HEK293 (cell line): ENCODE data around the gene LZTFL1.

Source experiments
- CTCF ChIA-PET: fragments of 350-600 bp; formaldehyde crosslinking; extraction: SDS; loops from one replicate; lab custom pipeline; 2021; ENCODE audit warnings: antibody characterized with exemption; lab: Yijun Ruan, JAX
- POLR2A ChIA-PET: fragments of 300-600 bp; formaldehyde crosslinking; extraction: SDS; loops from one replicate; lab custom pipeline; 2020; ENCODE audit warnings: antibody characterized with exemption, inconsistent platforms; lab: Yijun Ruan, JAX
- H3K27ac ChIP-seq: fragments of 200-500 bp; sonication (Bioruptor generic); 2 replicates; pipeline ENCODE4 v1.5.1; 2014; ENCODE audit warnings: low read depth, low read length, control low read depth, inconsistent platforms; ENCODE audit errors: extremely low read depth
- H3K36me3 ChIP-seq, 2 experiments: fragments of 200-500 bp in 1 of 2; sonication (Bioruptor generic) in 1 of 2; 1 replicate in 1 of 2; 2 replicates in 1 of 2; pipeline ENCODE4 v1.5.1; 2014 to 2017; ENCODE audit warnings: inconsistent platforms in 2 of 2, low read length in 2 of 2; ENCODE audit not compliant: control insufficient read depth in 2 of 2, insufficient read depth in 1 of 2
- H3K4me1 ChIP-seq: fragments of 200-500 bp; sonication (Bioruptor generic); 2 replicates; pipeline ENCODE4 v1.5.1; 2014; ENCODE audit warnings: mild to moderate bottlenecking, low read length, inconsistent platforms; ENCODE audit not compliant: control insufficient read depth, insufficient read depth
- H3K4me3 ChIP-seq: 2 replicates; pipeline ENCODE4 v1.5.1; 2011; ENCODE audit warnings: low read depth, mild to moderate bottlenecking, control low read depth, low read length, moderate library complexity
- H3K9me3 ChIP-seq: fragments of 200-500 bp; sonication (Bioruptor generic); 2 replicates; pipeline ENCODE4 v1.5.1; 2014; ENCODE audit warnings: low read depth, low read length, inconsistent platforms; ENCODE audit not compliant: control insufficient read depth, insufficient read depth
- BCL11A ChIP-seq: fragments of 450-650 bp; formaldehyde crosslinking; IDR thresholded peaks from 2 replicates; pipeline ENCODE4 v1.5.1; 2016; ENCODE audit warnings: low read depth, missing biosample characterization, missing genetic modification characterization
- BCL6B ChIP-seq: fragments of 450-650 bp; formaldehyde crosslinking; IDR thresholded peaks from 2 replicates; pipeline ENCODE4 v1.5.1; 2017; ENCODE audit warnings: missing biosample characterization, missing genetic modification characterization
- HIC1 ChIP-seq: fragments of 450-650 bp; formaldehyde crosslinking; IDR thresholded peaks from 2 replicates; pipeline ENCODE4 v1.5.1; 2016; ENCODE audit warnings: missing biosample characterization, missing genetic modification characterization
- MYNN ChIP-seq: fragments of 450-650 bp; formaldehyde crosslinking; IDR thresholded peaks from 2 replicates; pipeline ENCODE4 v1.5.1; 2016; ENCODE audit warnings: missing biosample characterization, missing genetic modification characterization, borderline replicate concordance
- MZF1 ChIP-seq: fragments of 450-650 bp; formaldehyde crosslinking; IDR thresholded peaks from 2 replicates; pipeline ENCODE4 v1.5.1; 2017; ENCODE audit warnings: missing biosample characterization, missing genetic modification characterization, borderline replicate concordance
- OSR2 ChIP-seq: fragments of 450-650 bp; formaldehyde crosslinking; IDR thresholded peaks from 2 replicates; pipeline ENCODE4 v1.5.1; 2016; ENCODE audit warnings: missing biosample characterization, missing genetic modification characterization
- REST ChIP-seq: fragments of 450-650 bp; formaldehyde crosslinking; IDR thresholded peaks from 2 replicates; pipeline ENCODE4 v1.5.1; 2016; ENCODE audit warnings: missing biosample characterization, missing genetic modification characterization
- SP3 ChIP-seq: fragments of 450-650 bp; formaldehyde crosslinking; IDR thresholded peaks from 2 replicates; pipeline ENCODE4 v1.5.1; 2016; ENCODE audit warnings: missing biosample characterization, missing genetic modification characterization
- YY2 ChIP-seq: fragments of 450-650 bp; formaldehyde crosslinking; IDR thresholded peaks from 2 replicates; pipeline ENCODE4 v1.5.1; 2016; ENCODE audit warnings: missing biosample characterization, missing genetic modification characterization
- ZIC2 ChIP-seq: fragments of 450-650 bp; formaldehyde crosslinking; IDR thresholded peaks from 2 replicates; pipeline ENCODE4 v1.5.1; 2016; ENCODE audit warnings: missing biosample characterization, missing genetic modification characterization
- ZNF132 ChIP-seq: fragments of 450-650 bp; formaldehyde crosslinking; IDR thresholded peaks from 2 replicates; pipeline ENCODE4 v1.5.1; 2017; ENCODE audit warnings: missing biosample characterization, missing genetic modification characterization, borderline replicate concordance
- ZNF174 ChIP-seq: fragments of 450-650 bp; formaldehyde crosslinking; IDR thresholded peaks from 2 replicates; pipeline ENCODE4 v1.5.0; 2017; ENCODE audit warnings: missing biosample characterization, mild to moderate bottlenecking, missing genetic modification characterization
- ZNF214 ChIP-seq: fragments of 450-650 bp; formaldehyde crosslinking; IDR thresholded peaks from 2 replicates; pipeline ENCODE4 v1.5.1; 2017; ENCODE audit warnings: missing biosample characterization, mild to moderate bottlenecking, missing genetic modification characterization, borderline replicate concordance
- ZNF26 ChIP-seq: fragments of 450-650 bp; formaldehyde crosslinking; IDR thresholded peaks from 2 replicates; pipeline ENCODE4 v1.5.1; 2016; ENCODE audit warnings: missing biosample characterization, missing genetic modification characterization
- ZNF37A ChIP-seq: fragments of 450-650 bp; IDR thresholded peaks from 2 replicates; pipeline ENCODE4 v1.5.1; 2018; ENCODE audit warnings: missing biosample characterization, missing genetic modification characterization
- ZNF529 ChIP-seq: fragments of 450-650 bp; formaldehyde crosslinking; IDR thresholded peaks from 2 replicates; pipeline ENCODE4 v1.5.1; 2017; ENCODE audit warnings: missing genetic modification characterization, missing biosample characterization; ENCODE audit not compliant: insufficient replicate concordance
- ZNF658 ChIP-seq: fragments of 450-650 bp; formaldehyde crosslinking; IDR thresholded peaks from 2 replicates; pipeline ENCODE4; 2016; ENCODE audit warnings: missing biosample characterization, missing genetic modification characterization
- ZNF701 ChIP-seq: fragments of 450-650 bp; formaldehyde crosslinking; IDR thresholded peaks from 2 replicates; pipeline ENCODE4 v1.5.1; 2016; ENCODE audit warnings: missing biosample characterization, missing genetic modification characterization
- ZNF776 ChIP-seq: fragments of 450-650 bp; formaldehyde crosslinking; IDR thresholded peaks from 2 replicates; pipeline ENCODE4 v1.5.0; 2017; ENCODE audit warnings: missing biosample characterization, missing genetic modification characterization, borderline replicate concordance
- ZNF830 ChIP-seq: fragments of 450-650 bp; IDR thresholded peaks from 2 replicates; pipeline ENCODE4 v1.5.0; 2018; ENCODE audit warnings: missing biosample characterization, missing genetic modification characterization, low read depth, mild to moderate bottlenecking, moderate library complexity
- ZNF837 ChIP-seq: fragments of 450-650 bp; formaldehyde crosslinking; IDR thresholded peaks from 2 replicates; pipeline ENCODE4 v1.5.1; 2016; ENCODE audit warnings: missing biosample characterization, missing genetic modification characterization
- ZSCAN18 ChIP-seq: fragments of 450-650 bp; formaldehyde crosslinking; IDR thresholded peaks from 2 replicates; pipeline ENCODE4 v1.5.1; 2016; ENCODE audit warnings: missing biosample characterization, missing genetic modification characterization
- ZXDB ChIP-seq: fragments of 450-650 bp; formaldehyde crosslinking; IDR thresholded peaks from 2 replicates; pipeline ENCODE4 v1.5.1; 2016; ENCODE audit warnings: missing biosample characterization, missing genetic modification characterization
- TF ChIP-seq, protein P1 (sequence below): fragments of 450-650 bp; IDR thresholded peaks from 2 replicates; pipeline ENCODE4 v1.5.1; 2018; ENCODE audit warnings: missing biosample characterization, mild to moderate bottlenecking, missing genetic modification characterization

LZTFL1 gene

GRCh38 chr3:45887285-45887684, 45.4 kb upstream of the LZTFL1 start:
- CTCF ChIA-PET: no interaction called here
- Histone ChIP-seq H3K9me3 (no peaks in the 10 kb centered on the region), H3K4me1 (no peaks in the 10 kb centered on the region)
- no peak for TF ChIP-seq YY2
- no peak for TF ChIP-seq ZNF529 (tag by site-specific recombination)
- TF ChIP-seq OSR2 (tag by site-specific recombination): no peak
- TF ChIP-seq ZNF837 (tag by site-specific recombination): no peak
- TF ChIP-seq ZNF776 (tag by site-specific recombination): no peak
- TF ChIP-seq REST (tag by site-specific recombination): no peak
- no peak for TF ChIP-seq ZNF37A
- no peak for TF ChIP-seq ZIC2 (tag by site-specific recombination)
- TF ChIP-seq BCL11A (tag by site-specific recombination): no peak
- TF ChIP-seq ZXDB (tag by site-specific recombination): no peak
- TF ChIP-seq ZNF214 (tag by site-specific recombination): no peak
- TF ChIP-seq ZNF174 (tag by site-specific recombination): no peak
- no peak for TF ChIP-seq ZSCAN18 (tag by site-specific recombination)
- no peak for TF ChIP-seq MZF1 (tag by site-specific recombination)
- no peak for TF ChIP-seq HIC1 (tag by site-specific recombination)
- TF ChIP-seq MYNN: no peak
- no peak for TF ChIP-seq ZNF830
- no peak for TF ChIP-seq ZNF658 (tag by site-specific recombination)
- TF ChIP-seq, all 188 proteins: peak for 0
- Histone ChIP-seq H3K36me3 (no peaks in the 10 kb centered on the region), H3K27ac (no peak overlapping the region), H3K4me3 (no peak overlapping the region)
- POLR2A ChIA-PET: no interaction called here

DNA sequence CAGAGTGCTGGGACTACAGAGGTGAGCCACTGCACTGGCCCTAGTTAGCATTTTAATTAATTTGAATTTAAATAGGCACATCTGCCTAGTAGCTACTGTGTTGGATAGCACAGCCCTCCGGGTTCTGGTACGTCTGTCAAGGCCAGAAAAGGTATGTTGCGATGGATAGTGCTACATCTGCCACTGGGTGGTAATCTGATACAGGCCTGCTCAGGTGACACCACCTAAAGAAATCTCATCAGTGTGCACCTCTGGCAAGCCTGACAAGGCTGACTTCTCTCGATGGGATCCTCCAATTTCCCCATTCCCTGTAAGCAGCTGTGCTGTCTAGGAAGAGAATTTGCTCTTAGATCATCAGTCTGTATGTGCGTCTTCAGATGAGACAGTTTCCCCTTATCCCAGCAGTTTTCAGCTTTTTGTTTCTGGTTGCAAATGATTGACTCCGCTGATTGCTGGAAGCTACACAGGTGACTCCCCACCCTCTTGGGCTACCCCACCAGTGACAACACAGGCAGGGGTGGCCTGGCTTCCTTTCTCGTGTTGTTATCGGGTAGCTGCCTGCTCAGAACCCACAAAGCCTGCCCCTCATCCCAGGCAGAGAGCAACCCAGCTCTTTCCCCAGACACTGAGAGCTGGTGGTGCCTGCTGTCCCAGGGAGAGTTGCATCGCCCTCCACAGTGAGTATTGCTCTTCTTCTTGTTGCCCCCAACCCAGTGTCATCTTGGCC, 44.2 kb upstream of the LZTFL1 start, which contains the start of gene CCR9:
Gene CCR9, plus strand, starts transcription at position 565 of the 727 bp plus-strand sequence. CDS start 8,391 bp downstream, outside the sequence.
- Histone ChIP-seq H3K27ac (no peak within 1 kb of the TSS), H3K4me3 (no peak within 1 kb of the TSS), H3K4me1 (no peaks in the 10 kb centered on the region), H3K36me3 (no peaks in the 10 kb centered on the region), H3K9me3 (no peaks in the 10 kb centered on the region)
- ChIA-PET POLR2A (no interaction called here), CTCF (interaction anchor here (0.7 kb wide), 2 partner anchors 19 to 1375 kb away, joined by 3 read pairs; no protein-coding TSS in a partner anchor)
- no peak for TF ChIP-seq ZNF26 (tag by site-specific recombination)
- no peak for TF ChIP-seq SP3 (tag by site-specific recombination)
- TF ChIP-seq BCL6B: no peak
- TF ChIP-seq, protein P1, sequence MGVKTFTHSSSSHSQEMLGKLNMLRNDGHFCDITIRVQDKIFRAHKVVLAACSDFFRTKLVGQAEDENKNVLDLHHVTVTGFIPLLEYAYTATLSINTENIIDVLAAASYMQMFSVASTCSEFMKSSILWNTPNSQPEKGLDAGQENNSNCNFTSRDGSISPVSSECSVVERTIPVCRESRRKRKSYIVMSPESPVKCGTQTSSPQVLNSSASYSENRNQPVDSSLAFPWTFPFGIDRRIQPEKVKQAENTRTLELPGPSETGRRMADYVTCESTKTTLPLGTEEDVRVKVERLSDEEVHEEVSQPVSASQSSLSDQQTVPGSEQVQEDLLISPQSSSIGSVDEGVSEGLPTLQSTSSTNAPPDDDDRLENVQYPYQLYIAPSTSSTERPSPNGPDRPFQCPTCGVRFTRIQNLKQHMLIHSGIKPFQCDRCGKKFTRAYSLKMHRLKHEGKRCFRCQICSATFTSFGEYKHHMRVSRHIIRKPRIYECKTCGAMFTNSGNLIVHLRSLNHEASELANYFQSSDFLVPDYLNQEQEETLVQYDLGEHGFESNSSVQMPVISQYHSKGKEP (tag by site-specific recombination): no peak
- no peak for TF ChIP-seq ZNF701 (tag by site-specific recombination)
- no peak for TF ChIP-seq ZNF132 (tag by site-specific recombination)
